Measurements from ENCODE around the gene HPRT1.

HPRT1 gene

DNA sequence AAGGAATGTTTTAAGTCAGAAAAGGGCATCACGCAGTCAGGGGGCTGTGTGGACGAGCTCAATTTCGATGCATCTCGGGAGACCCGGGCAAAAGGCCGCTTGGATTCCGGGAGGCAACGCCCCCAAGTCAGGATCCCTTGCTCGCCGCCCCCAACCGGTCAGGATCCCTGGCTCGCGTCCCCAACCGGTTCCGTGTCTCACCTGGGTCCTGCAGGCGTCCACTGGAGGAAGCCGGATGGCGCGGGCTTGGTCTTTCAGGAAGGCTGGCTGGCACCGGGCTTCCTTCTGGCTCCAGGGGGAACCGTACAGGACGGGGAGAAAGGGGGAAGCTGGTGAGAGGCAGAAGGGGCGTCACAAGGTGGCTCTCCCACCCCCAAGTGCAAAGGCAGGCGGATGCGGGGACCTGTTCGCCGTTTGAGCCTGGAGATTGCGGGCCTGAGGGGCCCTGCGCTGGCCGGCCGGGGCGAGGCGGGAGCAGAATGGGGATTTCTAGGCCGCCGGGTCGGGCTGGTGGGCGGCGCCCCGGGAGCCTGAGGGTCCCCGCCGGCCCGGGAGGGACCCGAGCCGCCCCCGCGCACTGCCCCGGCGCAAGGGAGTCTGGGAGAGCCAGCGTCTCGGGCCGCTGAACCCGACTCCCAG is 84.7 kb downstream of the HPRT1 start:
- no peak for DNase-seq

DNA sequence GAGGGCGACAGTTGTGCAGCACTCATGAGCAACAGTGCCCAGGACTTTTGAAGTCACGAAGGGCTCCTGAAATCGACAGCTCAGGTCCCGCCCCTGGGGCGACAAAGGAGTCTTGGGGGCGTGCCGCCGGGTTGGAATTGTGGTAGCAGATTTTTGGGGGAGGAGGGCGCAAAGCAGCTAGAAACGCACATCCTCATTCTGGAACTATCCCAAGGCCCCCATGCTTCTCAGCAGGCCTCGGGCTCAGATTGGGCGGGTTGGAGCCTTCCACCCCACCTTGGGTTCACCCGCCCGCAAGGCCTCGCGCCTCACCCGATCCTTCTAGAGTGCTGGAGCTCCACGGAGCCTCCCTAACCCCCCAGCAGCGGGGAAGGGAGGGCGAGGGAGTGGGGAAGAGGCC is 85.5 kb downstream of the HPRT1 start:
- no peak for DNase-seq

DNA sequence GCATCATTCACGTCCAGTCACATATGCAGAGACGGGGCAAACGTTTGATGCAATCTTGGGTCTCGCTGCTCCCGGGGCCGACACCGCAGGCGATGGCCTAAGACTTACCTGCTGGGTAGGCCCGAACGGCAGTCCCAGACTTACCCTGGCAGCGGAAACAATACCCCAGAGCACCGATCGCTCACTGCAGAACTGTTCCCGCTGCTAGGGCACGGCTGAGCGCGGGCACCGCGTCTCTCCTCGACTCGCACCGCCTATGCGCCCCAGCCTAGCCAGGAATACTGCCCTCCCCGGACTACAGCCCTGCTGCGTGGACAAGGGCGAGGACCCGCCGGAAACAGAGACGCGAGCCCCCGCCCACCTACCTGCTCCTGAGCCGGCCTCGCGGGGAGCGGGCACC is 86.2 kb downstream of the HPRT1 start:
- DNase-seq = no peak

DNA sequence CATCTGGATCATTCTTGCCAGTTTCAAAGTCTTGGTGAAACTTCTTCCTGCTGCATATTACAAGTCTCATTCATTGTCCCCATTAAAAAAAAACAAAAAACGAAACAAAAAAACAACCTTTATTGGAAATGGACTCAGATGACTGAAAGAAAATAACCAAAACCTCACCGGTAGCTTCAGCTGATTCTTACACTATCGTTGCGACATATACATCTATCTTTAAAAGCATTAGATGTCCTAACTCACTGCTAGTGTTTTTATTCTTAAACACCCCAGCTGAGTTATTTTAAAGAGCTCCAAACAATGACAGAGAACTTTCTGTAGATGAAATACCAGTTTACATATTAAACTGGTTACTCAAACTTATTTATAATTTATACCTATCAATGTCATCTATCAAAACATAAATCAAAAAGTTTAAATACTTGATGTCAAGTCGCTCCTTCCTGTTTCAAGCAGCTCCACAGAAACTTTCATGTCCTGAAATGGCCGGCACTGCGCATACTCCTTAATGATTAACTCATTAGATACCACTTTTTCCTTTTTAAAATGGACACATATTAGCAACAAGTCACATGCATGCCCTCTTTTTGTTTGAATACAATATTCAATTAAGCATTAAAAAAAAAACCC is 87.2 kb downstream of the HPRT1 start:
- no peak for DNase-seq

DNA sequence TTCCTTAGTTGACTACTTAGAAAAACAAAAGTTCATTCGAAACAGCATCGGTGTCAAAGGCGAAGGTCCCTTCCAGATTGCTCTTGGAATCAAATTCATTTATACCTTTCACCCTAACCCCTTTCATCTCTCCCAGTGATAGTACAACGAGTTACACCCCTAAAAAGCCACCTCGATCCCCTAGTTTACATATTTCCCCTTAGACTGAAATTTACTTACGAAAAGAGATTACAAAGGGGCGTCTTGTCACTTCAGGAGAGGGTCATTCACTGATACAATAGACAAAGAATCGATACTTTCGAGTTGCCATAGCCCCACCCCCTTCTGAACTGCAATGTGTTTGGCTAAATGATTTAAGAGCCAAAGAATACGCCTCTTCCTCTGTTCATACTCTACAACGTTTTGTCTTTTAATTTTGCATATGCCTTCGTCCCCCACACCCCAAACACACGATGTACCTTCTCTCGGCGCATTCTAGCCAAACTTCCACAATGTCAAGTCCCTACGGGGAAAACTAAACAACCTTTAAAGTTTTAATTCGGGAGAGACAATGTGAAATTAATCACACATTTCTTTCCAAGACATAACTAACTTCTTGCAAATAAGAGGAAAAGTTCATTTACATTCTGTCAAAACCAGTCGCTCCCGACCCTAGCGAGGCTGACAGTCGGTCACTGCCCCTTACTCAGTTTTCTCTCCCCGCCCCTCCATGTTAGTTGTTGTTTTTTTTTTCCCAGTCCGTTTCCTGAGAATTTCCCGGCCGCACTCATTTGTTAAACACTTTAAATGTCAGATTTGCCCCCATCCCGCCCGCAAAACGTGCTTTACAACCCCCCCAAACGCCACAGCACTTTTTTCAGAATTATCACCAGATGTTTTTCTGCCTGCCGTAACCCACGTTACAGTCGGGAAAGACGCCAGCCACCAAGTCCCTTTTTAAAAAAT is 88.6 kb downstream of the HPRT1 start:
- no peak for DNase-seq
